Suprapubic skin (tissue), 4 donors: Measurements from ENCODE around the gene ZCCHC13. TPM values are rescaled to one million over a fixed set of nuclear protein-coding genes. Genes with fewer than 3 reads are reported as not detected.
"Not testable (repeated sequence)": the region's sequence is repeated elsewhere in the genome, so short reads cannot be mapped to it uniquely, and the experiment has no call there.

ENCODE experiments used
- DNase-seq, 2 donors: peaks; one replicate each; pipeline ENCODE4 v3.0.0-alpha.2; 2019; ENCODE audit warnings: low spot score in 2 of 2
- H3K27ac ChIP-seq: fragments of 200-600 bp; sonication (generic); one replicate; pipeline ENCODE4 v1.5.1; 2019
- H3K27me3 ChIP-seq: fragments of 200-600 bp; sonication (generic); one replicate; pipeline ENCODE4 v1.5.1; 2019
- H3K36me3 ChIP-seq: fragments of 200-600 bp; sonication (generic); one replicate; pipeline ENCODE4 v1.5.1; 2019
- H3K4me1 ChIP-seq: fragments of 200-600 bp; sonication (generic); one replicate; pipeline ENCODE4 v1.5.1; 2019
- H3K4me3 ChIP-seq: fragments of 200-600 bp; sonication (generic); one replicate; pipeline ENCODE4 v1.5.1; 2019; ENCODE audit warnings: mild to moderate bottlenecking
- H3K9me3 ChIP-seq: fragments of 200-600 bp; sonication (generic); one replicate; pipeline ENCODE4 v1.5.1; 2019
- CTCF ChIP-seq, 2 donors: fragments of 200-600 bp in 1 of 2; fragments of 450-650 bp in 1 of 2; sonication (generic) in 1 of 2; IDR thresholded peaks; one replicate each; pipeline ENCODE4 v1.5.1; 2016 to 2019; ENCODE audit warnings: antibody characterized with exemption in 2 of 2, mild to moderate bottlenecking in 1 of 2, moderate library complexity in 1 of 2
- EP300 ChIP-seq: sonication (generic); formaldehyde crosslinking; IDR thresholded peaks from one replicate; pipeline ENCODE4 v1.6.1; 2017; ENCODE audit warnings: antibody characterized with exemption
- POLR2A ChIP-seq, 2 donors: fragments of 450-650 bp; IDR thresholded peaks; one replicate each; pipeline ENCODE4 v1.6.1; 2017; ENCODE audit warnings: antibody characterized with exemption in 2 of 2, mild to moderate bottlenecking in 2 of 2, moderate library complexity in 2 of 2
- POLR2AphosphoS5 ChIP-seq, 3 donors: sonication (generic); formaldehyde crosslinking; IDR thresholded peaks; one replicate each; pipeline ENCODE4 v1.6.1; 2017; ENCODE audit warnings: antibody characterized with exemption in 3 of 3
- WGBS: methylation state at CpG from one replicate; pipeline ENCODE4 v1.1.5; 2018; 5-methylcytosine and 5-hydroxymethylcytosine counted together
- total RNA-seq, 4 donors: library from RNA; depleted of rRNA; stranded (reverse); fragments of >200 nt; gene quantifications; one replicate each; pipeline ENCODE4 v1.1.0, GENCODE V29; 2016

The ZCCHC13 gene
- total RNA-seq, 4 donors from 2014 or later, result not detected

- H3K36me3 ChIP-seq, result no peaks in the 10 kb centered on the region
- no peak overlapping the region for H3K4me3 ChIP-seq
- H3K9me3 ChIP-seq, result no peaks in the 10 kb centered on the region
- no peaks in the 10 kb centered on the region for H3K4me1 ChIP-seq
- WGBS, result 93% methylated on average over 4 of the region's 4 CpGs
- TF ChIP-seq CTCF (IDR thresholded peaks at IDR 0.05), result no peak
- TF ChIP-seq POLR2AphosphoS5 (IDR thresholded peaks at IDR 0.05), result no peak
- TF ChIP-seq POLR2A (IDR thresholded peaks at IDR 0.05), result no peak
- no peak for TF ChIP-seq EP300
- no peak for DNase-seq
- no peak overlapping the region for H3K27ac ChIP-seq
- no peaks in the 10 kb centered on the region for H3K27me3 ChIP-seq
Measured at GRCh38 chrX:74297766-74298165, 6.2 kb upstream of the ZCCHC13 start.

GRCh38 chrX:74300869-74301268, 3.1 kb upstream of the ZCCHC13 start:
- Histone ChIP-seq H3K9me3 (no peaks in the 10 kb centered on the region), H3K4me1 (no peaks in the 10 kb centered on the region), H3K27ac (no peak overlapping the region), H3K4me3 (no peak overlapping the region), H3K27me3 (no peaks in the 10 kb centered on the region), H3K36me3 (no peaks in the 10 kb centered on the region)
- no peak for TF ChIP-seq POLR2A (IDR thresholded peaks at IDR 0.05)
- 57% methylated on average over 4 of the region's 4 CpGs for WGBS
- no peak for DNase-seq

GRCh38 chrX:74318672-74319071, 14.7 kb downstream of the ZCCHC13 start:
- Histone ChIP-seq H3K27me3 (no peaks in the 10 kb centered on the region), H3K4me3 (no peak overlapping the region), H3K4me1 (no peaks in the 10 kb centered on the region), H3K27ac (no peak overlapping the region), H3K36me3 (no peaks in the 10 kb centered on the region), H3K9me3 (no peaks in the 10 kb centered on the region)
- DNase-seq, result no peak
- 77% methylated on average over 4 of the region's 4 CpGs for WGBS
- TF ChIP-seq EP300 (no peak), POLR2AphosphoS5 (IDR thresholded peaks at IDR 0.05) (no peak), CTCF (IDR thresholded peaks at IDR 0.05) (no peak), POLR2A (IDR thresholded peaks at IDR 0.05) (no peak)

- WGBS, result no CpG with 5 or more reads among the region's 2 CpGs
- H3K4me3 ChIP-seq, H3K27ac ChIP-seq, H3K4me1 ChIP-seq, H3K36me3 ChIP-seq, H3K9me3 ChIP-seq, DNase-seq, H3K27me3 ChIP-seq: not testable (repeated sequence)
Measured at GRCh38 chrX:74319321-74319720, 15.3 kb downstream of the ZCCHC13 start.

- no peaks in the 10 kb centered on the region for H3K9me3 ChIP-seq
- no peaks in the 10 kb centered on the region for H3K27me3 ChIP-seq
- no peaks in the 10 kb centered on the region for H3K36me3 ChIP-seq
- 85% methylated on average over 26 of the region's 27 CpGs for WGBS
- no peak overlapping the region for H3K4me3 ChIP-seq
- no peak for DNase-seq
- TF ChIP-seq CTCF (IDR thresholded peaks at IDR 0.05) (no peak), EP300 (no peak), POLR2A (IDR thresholded peaks at IDR 0.05) (no peak), POLR2AphosphoS5 (IDR thresholded peaks at IDR 0.05) (no peak)
- H3K4me1 ChIP-seq, result no peaks in the 10 kb centered on the region
- no peak overlapping the region for H3K27ac ChIP-seq
Measured at GRCh38 chrX:74321191-74321590, 17.2 kb downstream of the ZCCHC13 start.

GRCh38 chrX:74324131-74324530, 20.2 kb downstream of the ZCCHC13 start:
- Histone ChIP-seq H3K4me3 (no peak overlapping the region), H3K36me3 (no peaks in the 10 kb centered on the region), H3K27ac (no peak overlapping the region), H3K4me1 (no peaks in the 10 kb centered on the region), H3K27me3 (no peaks in the 10 kb centered on the region), H3K9me3 (no peaks in the 10 kb centered on the region)
- WGBS, result 54% methylated on average over 5 of the region's 5 CpGs
- TF ChIP-seq POLR2AphosphoS5 (IDR thresholded peaks at IDR 0.05), result no peak
- TF ChIP-seq EP300, result no peak
- TF ChIP-seq CTCF (IDR thresholded peaks at IDR 0.05), result no peak
- no peak for TF ChIP-seq POLR2A (IDR thresholded peaks at IDR 0.05)
- DNase-seq, result no peak
